GM19463 (cell line): ENCODE data around the gene DHH.
A peak's percentile ranks its signal among the peaks of the same experiment; 100 is the strongest.

Experiments
- ATAC-seq: cut with Tn5 transposase; IDR thresholded peaks from one replicate; pipeline ENCODE4 v1.9.1; 2021; ENCODE audit warnings: mild to moderate bottlenecking, moderate library complexity; ENCODE audit not compliant: unreplicated experiment

The DHH gene

GRCh38 chr12:49109641-49110463 lies 15.3 kb upstream of the DHH start:
- ATAC-seq = no peak

GRCh38 chr12:49108958-49109404 lies 14.4 kb upstream of the DHH start:
- no peak for ATAC-seq

GRCh38 chr12:49105504-49106084 lies 11.0 kb upstream of the DHH start:
- no peak for ATAC-seq

- ATAC-seq = no peak
Observed at GRCh38 chr12:49104822-49105221, 10.2 kb upstream of the DHH start.

GRCh38 chr12:49100380-49100779 lies 5.8 kb upstream of the DHH start:
- no peak for ATAC-seq

- no peak for ATAC-seq
Observed at GRCh38 chr12:49098703-49099102, 4.1 kb upstream of the DHH start.

- ATAC-seq = no peak
Observed at GRCh38 chr12:49098035-49098451, 3.4 kb upstream of the DHH start.

GRCh38 chr12:49097381-49097780 lies 2.8 kb upstream of the DHH start:
- no peak for ATAC-seq

- ATAC-seq = no peak
Observed at GRCh38 chr12:49094975-49095365, 369 bp upstream of the DHH start.

GRCh38 chr12:49093792-49094159 lies 825 bp downstream of the DHH start:
- no peak for ATAC-seq

GRCh38 chr12:49092816-49093406 lies 1.7 kb downstream of the DHH start:
- ATAC-seq = no peak

GRCh38 chr12:49092086-49092815 lies 2.4 kb downstream of the DHH start:
- ATAC-seq = no peak

GRCh38 chr12:49091836-49092085 lies 2.8 kb downstream of the DHH start:
- ATAC-seq = no peak

GRCh38 chr12:49091056-49091835 lies 3.4 kb downstream of the DHH start:
- no peak for ATAC-seq

GRCh38 chr12:49089821-49090773 lies 4.5 kb downstream of the DHH start:
- ATAC-seq = no peak

GRCh38 chr12:49088932-49089330 lies 5.7 kb downstream of the DHH start:
- no peak for ATAC-seq

GRCh38 chr12:49088150-49088931 lies 6.3 kb downstream of the DHH start:
- ATAC-seq = peak; percentile 87

GRCh38 chr12:49086116-49086515 lies 8.5 kb downstream of the DHH start:
- ATAC-seq = no peak

GRCh38 chr12:49084438-49084837 lies 10.2 kb downstream of the DHH start:
- ATAC-seq = no peak
